Stimulated activated CD4-positive, alpha-beta T cell treated with anti-CD3 and anti-CD28 coated beads, Interleukin-12 subunit alpha, Interleukin-12 subunit beta, amount 100 ng/mL, for 48 hours (primary cell): ENCODE measurements around the gene CCDC86.

ENCODE experiments used
- DNase-seq, 3 donors: peaks; one replicate each; pipeline ENCODE4 v3.0.0-alpha.2; 2020; ENCODE audit warnings: low read depth in 2 of 3, low spot score in 1 of 3

The CCDC86 gene

GRCh38 chr11:60830478-60831142 lies 11.3 kb upstream of the CCDC86 start:
- DNase-seq: no peak

GRCh38 chr11:60831143-60831500 lies 10.8 kb upstream of the CCDC86 start:
- peak; percentile 60 to 74 (median 73) for DNase-seq

DNA sequence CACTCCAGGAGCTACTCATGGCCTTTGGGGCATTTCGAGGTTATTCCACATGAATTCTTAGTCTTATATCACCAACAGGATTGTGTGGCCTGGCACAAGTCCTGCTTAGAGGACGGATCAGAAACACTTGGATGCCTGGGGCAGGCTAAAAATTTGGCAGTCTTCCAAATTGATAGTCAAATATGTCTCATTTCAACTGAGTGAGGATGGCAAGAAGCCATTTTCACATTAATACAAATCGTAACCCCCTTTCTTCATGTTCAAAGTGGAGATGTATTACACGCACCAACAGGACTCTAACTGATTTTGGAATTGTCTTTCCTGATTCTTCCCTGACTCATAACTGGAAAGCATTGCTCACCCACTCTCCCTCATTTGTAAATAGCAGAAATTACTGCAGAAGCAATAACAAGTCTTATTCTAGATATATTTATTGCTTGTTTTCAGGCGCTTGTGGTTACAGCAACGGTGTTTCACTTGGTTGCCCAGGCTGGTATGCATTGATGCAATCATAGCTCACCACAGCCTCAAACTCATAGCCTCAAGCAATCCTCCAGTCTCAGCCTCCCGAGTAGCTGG lies 10.3 kb upstream of the CCDC86 start:
- no peak for DNase-seq

GRCh38 chr11:60834742-60835533 lies 7.0 kb upstream of the CCDC86 start:
- no peak for DNase-seq

DNA sequence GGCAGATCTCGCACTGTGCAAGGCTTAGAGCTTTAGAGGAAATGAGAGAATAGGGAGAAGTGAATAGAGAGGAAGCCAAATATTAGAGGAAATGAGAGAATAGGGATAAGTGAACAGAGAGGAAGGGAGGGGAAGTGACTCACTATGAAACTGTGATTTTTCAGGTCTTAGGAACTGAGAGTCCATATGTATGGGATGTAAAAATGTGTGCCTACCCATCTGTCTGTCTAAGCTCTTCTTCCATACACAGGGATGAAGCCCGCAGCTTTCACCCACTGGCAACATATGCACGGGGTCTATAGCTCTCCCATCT lies 6.4 kb upstream of the CCDC86 start:
- no peak for DNase-seq

- DNase-seq: no peak
These were observed 4.9 kb upstream of the CCDC86 start for GRCh38 chr11:60836866-60837515.

DNA sequence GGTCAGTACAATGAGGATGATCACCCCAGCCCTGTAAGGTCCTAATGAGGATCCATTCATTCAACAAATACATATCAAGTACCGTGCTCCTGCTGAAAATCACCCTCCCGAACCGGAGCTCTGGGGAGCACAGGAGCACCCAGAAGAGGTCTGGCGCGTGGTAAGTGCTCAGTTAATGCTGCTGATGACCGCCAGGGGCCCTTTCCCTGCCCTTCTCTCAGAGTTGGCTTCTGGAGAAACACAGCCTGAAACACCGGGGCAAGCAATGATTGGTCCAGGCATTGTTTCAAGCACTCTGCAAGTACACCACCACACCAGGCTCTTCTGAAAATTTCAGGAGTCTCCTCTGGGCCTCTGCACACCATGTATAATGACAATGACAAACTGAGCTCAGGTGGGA lies 3.8 kb upstream of the CCDC86 start:
- no peak for DNase-seq

DNA sequence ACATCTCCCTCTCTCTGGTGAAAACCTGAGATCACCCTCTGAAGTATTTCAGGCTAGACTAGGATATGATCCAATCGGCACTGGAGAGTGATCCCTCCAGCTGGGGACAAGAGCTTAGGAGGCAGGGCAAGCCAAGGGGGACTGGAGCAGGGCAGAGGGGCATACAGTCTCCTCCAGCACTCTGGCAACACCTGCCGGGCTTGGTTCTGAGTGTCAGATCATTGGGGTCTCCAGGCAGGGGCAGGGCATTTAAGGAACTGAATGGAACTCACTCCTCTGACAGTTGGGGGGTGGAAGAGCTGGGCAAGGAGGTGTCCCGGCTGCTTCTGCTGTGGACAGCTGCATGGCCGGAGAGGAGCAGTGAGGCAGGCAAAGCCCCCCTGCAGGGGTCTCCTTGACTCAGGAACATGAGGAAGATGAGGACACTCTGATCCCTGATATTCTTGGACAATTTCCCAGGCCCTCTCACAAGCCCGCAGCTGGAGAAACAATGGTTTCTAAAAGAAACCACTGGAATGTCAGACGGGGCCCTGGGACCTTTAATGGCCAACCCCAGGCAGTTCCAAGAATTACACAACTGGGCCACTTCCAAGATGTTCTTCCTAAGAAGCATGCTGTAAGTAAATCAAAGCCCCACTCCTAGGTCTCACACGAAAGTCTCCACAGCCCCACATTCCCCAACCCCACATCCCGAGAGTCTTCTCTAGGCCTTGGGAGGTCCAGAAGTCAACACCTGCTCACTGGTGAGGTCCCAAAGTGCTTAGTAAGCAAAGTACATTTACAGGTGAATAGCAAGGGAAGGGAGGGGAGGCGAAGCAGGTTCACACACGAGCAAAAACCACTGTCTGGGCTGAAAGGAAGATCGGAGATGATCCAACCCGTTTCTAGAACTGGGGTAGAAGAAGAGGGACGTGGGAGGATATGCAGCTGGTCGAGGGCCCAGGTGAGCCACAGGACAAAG lies 1.2 kb upstream of the CCDC86 start:
- DNase-seq: no peak

- no peak for DNase-seq
These were observed 1.0 kb downstream of the CCDC86 start for GRCh38 chr11:60842668-60843600.

DNA sequence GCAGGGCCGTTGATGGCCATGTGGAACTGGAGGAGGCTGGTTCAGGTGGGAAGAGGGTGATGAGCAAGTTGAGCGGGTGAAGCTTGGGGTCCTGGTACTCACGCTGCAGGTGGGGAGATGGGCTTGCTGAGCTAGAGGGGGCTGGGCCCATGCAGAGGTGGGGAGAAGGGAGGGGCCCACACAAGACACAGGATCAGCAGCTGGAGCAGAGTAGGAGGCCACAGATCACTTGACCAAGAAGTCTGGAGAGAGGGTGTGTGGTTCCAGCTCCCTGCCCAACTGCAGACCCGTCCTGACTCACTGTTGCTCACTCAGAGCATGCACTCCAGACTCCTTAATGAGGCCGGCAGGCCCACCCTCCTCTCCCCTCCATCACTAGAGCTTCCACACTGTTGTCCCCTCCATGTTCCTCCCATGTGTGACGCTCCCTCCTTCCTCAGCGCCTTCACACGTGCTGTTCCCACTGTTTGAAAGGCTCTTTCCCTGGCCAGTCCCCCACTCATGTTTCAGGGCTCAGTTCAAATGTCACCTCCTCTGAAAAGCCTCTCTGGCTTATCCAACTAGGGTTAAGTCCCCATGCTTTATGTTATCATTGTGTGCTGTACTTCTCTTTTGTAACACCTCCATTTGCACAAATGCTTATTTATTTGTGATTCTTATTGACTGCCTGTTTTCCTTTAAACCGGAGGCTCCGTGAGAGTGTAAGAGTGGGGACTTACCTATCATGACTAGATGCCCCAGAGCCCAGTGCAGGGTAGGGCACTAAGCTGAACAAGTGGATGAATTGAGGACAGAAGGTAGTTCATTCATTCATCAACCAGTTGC lies 2.3 kb downstream of the CCDC86 start:
- DNase-seq: no peak

DNA sequence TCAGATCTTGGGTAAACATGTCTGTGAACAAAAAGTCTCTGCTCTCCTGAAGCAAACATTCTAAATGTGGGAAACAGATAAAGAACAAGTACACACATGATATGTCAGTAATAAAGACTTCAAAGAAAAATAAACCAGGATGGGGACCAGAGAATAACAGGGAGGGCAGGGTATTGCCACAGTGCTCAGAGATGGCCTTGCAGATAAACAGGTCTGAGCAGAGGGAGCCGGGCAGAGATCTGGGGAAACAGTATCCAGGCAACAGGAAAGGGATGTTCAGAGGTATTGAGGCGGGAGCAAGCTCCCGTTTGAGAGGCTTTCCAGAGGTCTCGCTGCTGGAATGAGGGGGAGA lies 2.9 kb downstream of the CCDC86 start:
- DNase-seq: no peak

GRCh38 chr11:60845338-60845737 lies 3.4 kb downstream of the CCDC86 start:
- DNase-seq: no peak

DNA sequence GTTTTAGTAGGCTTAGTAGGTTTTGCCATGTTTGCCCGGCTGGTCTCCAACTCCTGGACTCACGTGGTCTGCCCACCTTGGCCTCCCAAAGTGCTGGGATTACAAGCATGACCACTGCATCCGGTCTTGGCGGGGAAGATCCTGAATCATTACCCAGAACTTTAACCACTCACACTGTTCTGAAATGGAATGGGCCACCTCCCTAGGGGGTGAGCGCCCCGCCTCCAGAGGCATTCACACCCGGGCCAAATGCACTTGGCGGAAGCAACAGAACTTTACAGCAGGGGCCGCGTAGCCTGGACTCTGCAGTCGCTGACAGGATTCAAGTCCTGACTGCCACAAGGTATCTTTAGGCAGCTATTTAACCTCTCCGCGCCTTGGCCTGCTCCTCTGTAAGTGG lies 5.4 kb downstream of the CCDC86 start:
- no peak for DNase-seq

DNA sequence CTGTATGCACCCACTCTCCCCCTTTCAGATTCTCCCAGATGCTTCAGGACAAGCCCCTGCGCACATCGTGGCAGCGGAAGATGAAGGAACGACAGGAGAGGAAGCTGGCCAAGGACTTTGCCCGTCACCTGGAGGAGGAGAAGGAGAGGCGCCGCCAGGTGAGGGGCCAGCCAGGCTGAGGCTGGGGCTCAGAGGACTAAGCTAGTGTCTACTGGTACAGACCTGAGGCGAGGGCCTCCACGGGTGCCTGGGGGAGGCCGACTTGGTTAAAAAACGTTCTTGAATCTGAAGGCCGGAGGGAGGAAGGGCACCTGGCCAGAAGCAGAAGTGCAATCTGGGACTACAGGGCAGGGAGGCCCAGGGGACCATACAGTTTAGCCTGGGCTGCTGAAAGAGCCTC lies 6.0 kb downstream of the CCDC86 start:
- no peak for DNase-seq

GRCh38 chr11:60848714-60849151 lies 6.8 kb downstream of the CCDC86 start:
- DNase-seq: no peak

DNA sequence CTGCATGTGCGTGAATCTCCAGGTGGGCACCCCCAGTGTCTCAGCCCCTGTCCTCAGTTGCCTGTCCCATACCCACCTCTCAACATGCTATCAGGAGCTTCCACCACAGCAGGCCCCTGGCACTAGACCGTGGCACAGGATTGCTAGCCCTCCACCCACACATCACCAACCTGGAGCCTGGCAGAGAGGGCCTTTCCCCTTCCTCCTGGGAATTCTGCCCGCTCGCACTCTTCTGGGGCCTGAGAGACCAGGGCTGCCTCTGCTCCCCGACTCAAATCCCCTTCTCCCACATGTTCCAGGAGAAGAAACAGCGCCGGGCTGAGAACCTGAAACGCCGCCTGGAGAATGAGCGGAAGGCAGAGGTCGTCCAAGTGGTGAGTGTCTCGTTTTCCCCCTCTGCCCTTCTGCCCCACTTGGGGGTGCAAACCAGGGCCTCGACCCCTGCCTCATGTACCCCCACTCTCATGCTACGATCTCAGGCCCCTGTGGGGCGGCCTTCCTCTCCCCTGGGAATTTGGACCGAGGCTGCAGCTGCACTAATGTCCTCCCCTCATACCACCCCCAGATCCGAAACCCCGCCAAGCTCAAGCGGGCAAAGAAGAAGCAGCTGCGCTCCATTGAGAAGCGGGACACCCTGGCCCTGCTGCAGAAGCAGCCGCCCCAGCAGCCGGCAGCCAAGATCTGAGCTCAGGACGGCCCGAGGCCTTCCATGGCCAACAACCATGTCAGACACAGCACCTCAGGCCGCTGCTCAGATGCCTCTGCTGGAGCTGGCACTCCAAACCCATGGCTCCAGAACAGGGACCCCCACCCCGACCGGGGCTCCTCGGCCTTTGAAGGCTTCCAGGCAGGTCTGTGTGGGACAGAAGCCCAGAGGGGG lies 8.0 kb downstream of the CCDC86 start:
- no peak for DNase-seq

- DNase-seq: no peak
These were observed 9.6 kb downstream of the CCDC86 start for GRCh38 chr11:60851327-60852104.
